Hematopoietic multipotent progenitor cell treated with erythropoietin and hydrocortisone succinate and interleukin-3 and kit ligand, for 8 days (in vitro differentiated cells): ENCODE data around the gene HDAC9.

Experiments
- DNase-seq: peaks from one replicate; pipeline ENCODE4 v3.0.0-alpha.2; 2015

Gene HDAC9

DNA sequence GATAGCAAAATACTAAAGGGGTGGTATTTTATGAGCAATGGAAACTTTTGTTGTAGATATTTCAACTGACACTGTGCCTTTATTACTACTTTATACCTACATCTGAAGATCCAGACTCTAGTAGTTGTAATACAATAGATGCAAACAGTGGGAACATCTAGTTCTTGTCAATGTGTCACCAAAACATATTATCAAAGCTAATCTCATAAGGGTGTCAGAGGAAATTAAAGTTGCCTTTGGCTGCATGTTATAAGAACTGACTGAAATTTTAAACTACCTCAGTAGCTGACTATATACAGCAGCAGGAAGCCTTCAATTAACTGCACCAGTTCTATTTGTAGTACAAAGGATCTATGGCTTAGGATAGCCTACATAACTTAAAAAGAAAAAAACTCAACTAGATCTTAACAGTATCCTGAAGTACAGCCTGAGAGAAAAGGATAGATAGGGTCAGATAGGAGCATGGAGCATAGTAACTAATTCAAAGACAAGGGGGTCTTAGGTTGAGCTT, 30.9 kb downstream of the HDAC9 start:
- DNase-seq, result no peak

GRCh38 chr7:18529239-18529638, 33.7 kb downstream of the HDAC9 start:
- no peak for DNase-seq

GRCh38 chr7:18530224-18531179, 35.0 kb downstream of the HDAC9 start:
- DNase-seq, result no peak

DNA sequence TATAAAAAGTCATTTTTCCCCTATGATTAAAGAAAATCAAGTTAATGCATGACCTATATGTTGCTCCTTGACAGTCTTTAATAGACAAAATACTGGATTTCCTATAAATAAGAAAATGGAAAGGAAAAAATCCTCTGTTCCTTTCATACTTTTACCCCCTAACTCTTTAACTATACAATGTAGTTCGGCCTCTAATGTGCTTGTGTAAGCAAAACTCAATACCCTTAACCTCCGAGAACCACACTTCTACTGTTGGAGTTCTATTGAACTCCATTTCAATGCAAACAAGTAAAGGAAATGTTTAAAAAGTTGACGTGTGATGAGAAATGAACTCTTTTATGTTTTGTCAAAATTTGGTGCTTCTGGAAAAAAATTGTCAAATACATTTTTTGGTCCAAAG, 36.0 kb downstream of the HDAC9 start:
- no peak for DNase-seq

- no peak for DNase-seq
These were observed 37.3 kb downstream of the HDAC9 start for GRCh38 chr7:18532813-18533212.

- no peak for DNase-seq
These were observed 38.9 kb downstream of the HDAC9 start for GRCh38 chr7:18534481-18534880.

DNA sequence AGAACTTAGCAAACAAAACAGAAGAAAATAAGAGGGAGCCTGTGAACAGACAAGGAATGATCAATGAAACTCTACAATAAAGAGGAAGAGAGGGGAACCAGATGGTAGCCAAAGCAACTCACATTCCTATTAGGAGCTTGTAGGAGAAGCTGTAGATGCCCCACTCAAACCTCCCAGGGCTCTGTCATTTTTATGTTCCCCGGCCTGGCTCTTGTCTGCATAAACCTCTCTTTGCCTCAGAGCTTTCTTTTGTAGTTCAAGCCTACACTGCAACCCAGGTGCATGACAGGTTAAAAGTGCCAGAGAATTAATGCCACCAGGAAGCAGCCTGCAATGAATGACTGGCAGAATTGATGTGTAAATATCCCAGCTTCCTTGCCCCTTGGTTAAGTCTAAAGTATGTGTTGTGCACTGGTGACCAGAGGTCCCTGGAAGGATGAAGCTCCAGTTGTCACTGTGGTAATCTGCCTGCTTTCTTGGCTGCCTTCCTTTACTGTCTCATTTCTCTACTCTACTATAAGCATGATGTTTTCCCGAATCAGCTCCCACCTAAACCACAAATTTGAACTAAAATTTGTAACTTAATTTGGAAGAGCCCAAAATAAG, 40.4 kb downstream of the HDAC9 start:
- no peak for DNase-seq

- no peak for DNase-seq
These were observed 40.9 kb downstream of the HDAC9 start for GRCh38 chr7:18536486-18536885.

- DNase-seq, result peak; percentile 2
These were observed 43.2 kb downstream of the HDAC9 start for GRCh38 chr7:18538554-18539250.

GRCh38 chr7:18540396-18540795, 44.8 kb downstream of the HDAC9 start:
- DNase-seq, result no peak

- no peak for DNase-seq
These were observed 45.8 kb downstream of the HDAC9 start for GRCh38 chr7:18541181-18541870.

DNA sequence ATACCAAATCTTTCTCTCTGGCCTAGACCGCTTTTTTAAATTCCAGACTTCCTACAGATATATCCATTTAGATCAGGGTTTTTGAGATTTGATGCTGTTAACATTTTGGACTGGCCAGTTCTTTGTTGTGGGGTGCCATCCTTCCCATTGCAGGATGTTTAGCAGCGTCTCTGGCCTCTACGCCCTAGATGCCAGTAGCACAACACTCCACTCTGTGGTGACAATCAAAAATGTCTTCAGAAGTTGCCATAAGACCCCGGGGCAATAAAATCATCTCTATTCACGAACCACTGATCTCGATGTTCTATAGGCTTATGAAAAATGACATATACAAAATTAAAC, 46.3 kb downstream of the HDAC9 start:
- no peak for DNase-seq

GRCh38 chr7:18546576-18546975, 51.0 kb downstream of the HDAC9 start:
- no peak for DNase-seq

DNA sequence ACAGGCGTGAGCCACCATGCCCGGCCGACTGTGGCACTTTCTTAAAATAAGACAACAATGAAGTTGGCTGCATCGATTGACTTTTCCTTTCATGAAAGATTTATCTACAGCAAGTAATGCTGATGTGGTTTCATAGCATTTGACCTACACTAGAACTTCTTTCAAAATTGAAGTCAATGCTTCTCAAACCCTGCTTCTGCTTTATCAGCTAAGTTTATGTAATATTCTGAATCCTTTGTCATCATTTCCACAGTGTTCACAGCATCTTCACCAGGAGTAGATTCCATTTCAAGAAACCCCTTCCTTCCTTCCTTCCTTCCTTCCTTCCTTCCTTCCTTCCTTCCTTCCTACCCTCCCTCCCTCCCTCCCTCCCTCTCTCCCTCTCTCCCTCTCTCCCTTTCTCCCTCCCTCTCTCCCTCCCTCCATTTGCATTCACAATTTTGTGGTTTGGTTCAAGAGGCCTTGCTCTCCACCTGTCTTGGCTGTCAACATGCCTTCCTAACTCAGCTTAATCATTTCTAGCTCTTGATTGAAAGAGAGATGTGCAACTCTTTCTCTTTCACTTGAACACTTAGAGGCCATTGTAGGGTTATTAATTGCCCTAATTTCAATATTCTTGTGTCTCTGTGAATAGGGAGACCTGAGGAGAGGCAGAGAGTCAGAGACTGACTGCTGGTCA, 52.1 kb downstream of the HDAC9 start:
- DNase-seq, result no peak

GRCh38 chr7:18548534-18548933, 53.0 kb downstream of the HDAC9 start:
- DNase-seq, result no peak

- no peak for DNase-seq
These were observed 55.0 kb downstream of the HDAC9 start for GRCh38 chr7:18550574-18550973.

DNA sequence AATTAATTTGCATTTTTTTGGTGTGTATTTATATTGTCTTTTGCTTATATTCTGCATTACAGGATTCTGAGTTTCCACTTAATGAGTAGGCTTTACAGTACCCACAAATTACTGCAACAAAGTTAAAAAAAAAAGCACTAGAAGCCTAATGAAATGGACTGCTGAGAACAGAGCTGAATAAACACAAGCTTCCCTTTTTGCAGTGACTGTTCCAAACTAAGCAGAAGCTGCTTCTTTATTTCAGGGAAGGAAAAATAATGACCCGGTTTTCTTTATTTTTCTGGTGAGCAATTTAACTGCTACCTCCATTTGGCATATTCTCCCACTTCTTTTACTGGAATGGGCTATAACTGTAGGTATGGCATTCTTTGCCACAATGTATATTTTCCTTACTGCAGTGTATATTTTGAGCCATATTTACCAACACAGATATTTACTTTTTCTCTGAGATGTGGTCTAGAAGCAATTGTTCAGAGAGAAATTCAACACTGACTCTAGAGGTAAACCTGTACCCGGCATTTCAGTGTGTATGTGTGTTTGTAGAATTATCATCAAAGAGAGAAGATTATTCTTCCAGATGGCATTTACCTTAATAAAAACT, 56.9 kb downstream of the HDAC9 start:
- DNase-seq, result no peak

GRCh38 chr7:18552943-18553604, 57.5 kb downstream of the HDAC9 start:
- DNase-seq, result no peak

- DNase-seq, result no peak
These were observed 58.1 kb downstream of the HDAC9 start for GRCh38 chr7:18553605-18554003.

DNA sequence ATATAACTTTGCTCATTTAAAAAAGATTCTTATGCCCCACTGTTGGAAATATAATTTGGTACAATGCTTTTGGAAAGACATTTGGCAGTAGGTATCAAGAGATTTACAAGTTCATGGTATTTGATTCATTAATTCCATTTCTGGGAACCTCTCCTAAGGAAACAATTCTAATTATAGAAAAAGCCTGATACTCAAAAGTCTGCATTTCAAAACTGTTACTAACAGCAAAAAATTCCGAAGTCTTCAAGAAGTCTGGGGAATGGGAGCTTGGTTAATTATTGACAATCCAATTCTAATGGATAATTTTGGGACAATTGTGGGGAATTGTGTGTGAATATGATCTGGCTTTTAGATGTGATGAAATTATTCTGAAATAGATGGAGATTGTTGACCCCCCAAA, 59.6 kb downstream of the HDAC9 start:
- DNase-seq, result no peak

DNA sequence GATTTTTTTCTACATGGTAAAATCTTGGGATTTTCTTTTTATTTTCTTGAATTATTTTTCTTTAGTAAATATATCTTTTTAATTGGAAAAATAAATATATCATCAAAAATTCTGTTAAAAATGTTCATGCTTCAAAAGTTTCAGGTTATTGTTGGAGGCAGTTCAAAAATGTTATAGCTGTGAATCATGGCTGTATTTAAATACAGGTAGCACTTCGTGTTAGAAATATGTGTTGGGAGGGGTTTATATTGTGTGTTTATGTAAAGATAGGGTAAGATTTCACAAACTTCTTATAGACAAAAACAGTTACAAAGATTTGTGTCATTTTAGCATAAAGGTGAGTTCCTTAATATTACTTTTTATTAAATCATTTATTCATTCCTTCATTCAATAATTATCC, 60.4 kb downstream of the HDAC9 start:
- DNase-seq, result no peak
